ENCODE measurements around the gene CDAN1. TPM values are rescaled to one million over a fixed set of nuclear protein-coding genes. Genes with fewer than 3 reads are reported as not detected.

Gene CDAN1
- total RNA-seq, 1 experiment from 2014 or later = 16.4 TPM

DNA sequence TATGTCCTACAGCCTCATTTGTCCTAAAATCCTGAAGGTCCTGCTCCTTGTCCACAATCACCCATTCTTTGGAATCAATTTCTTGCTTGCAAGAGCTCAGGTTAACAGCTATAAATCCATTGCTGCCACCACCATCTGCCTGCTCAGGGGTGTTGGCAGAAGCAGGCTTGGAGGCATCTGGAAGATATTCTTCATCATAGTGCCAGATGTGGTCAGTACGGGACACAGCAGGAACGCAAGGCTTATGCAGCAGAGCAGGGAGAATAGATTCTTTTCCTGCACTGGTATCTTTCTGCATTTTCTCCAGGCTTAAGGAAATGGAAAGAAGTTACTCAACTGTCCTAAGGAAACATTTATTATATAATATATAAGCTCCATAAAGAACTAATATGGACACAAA lies 38.5 kb upstream of the CDAN1 start:
- Mint-ChIP-seq H3K4me3 (no peak overlapping the region), H3K9me3 (no peaks in the 10 kb centered on the region), H3K36me3 (no peaks in the 10 kb centered on the region; the same call in 1 of the 2 replicates), H3K27ac (no peak overlapping the region), H3K27me3 (ENCODE audit: low read depth) (no peaks in the 10 kb centered on the region), H3K4me1 (0 out of 2 replicates have a peak, but pooled peaks cover 3% of the 10 kb centered on the region)
- ChIA-PET POLR2A (no interaction called here), CTCF (interaction anchor here (1.4 to 1.9 kb wide), 2 partner anchors 26 to 151 kb away, joined by 3 to 6 read pairs; no protein-coding TSS in a partner anchor)
- ATAC-seq (no peak), DNase-seq (ENCODE audit: low spot score) (no peak)
- no peak for TF ChIP-seq ZNF317 (CRISPR knock-in tag; IDR thresholded peaks at IDR 0.05; ENCODE audit: borderline replicate concordance, low read depth)

DNA sequence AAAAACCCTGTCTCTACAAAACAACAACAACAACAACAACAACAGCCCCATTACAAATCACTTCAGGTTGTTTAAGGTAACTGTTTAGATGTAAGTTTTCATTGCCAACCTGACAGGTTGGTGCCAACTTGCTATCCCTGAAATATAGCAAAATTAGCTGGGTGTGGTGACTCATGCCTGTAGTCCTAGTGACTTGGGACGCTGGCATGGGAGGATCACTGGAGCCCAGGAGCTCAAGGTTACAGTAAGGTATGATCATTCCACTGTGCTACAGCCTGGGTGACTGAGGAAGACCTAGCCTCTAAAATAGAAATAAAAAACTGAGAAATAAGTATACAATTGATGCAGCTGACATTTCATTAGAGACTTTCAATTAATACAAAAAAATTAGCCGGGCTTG lies 36.0 kb upstream of the CDAN1 start:
- ATAC-seq = no peak
- no peak for DNase-seq (ENCODE audit: low spot score)
- TF ChIP-seq, protein P1, sequence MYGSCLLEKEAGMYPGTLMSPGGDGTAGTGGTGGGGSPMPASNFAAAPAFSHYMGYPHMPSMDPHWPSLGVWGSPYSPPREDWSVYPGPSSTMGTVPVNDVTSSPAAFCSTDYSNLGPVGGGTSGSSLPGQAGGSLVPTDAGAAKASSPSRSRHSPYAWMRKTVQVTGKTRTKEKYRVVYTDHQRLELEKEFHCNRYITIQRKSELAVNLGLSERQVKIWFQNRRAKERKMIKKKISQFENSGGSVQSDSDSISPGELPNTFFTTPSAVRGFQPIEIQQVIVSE (CRISPR knock-in tag; IDR thresholded peaks at IDR 0.05; ENCODE audit: borderline replicate concordance) = no peak
- TF ChIP-seq, protein P2, sequence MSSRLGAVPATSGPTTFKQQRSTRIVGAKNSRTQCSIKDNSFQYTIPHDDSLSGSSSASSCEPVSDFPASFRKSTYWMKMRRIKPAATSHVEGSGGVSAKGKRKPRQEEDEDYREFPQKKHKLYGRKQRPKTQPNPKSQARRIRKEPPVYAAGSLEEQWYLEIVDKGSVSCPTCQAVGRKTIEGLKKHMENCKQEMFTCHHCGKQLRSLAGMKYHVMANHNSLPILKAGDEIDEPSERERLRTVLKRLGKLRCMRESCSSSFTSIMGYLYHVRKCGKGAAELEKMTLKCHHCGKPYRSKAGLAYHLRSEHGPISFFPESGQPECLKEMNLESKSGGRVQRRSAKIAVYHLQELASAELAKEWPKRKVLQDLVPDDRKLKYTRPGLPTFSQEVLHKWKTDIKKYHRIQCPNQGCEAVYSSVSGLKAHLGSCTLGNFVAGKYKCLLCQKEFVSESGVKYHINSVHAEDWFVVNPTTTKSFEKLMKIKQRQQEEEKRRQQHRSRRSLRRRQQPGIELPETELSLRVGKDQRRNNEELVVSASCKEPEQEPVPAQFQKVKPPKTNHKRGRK (CRISPR knock-in tag; IDR thresholded peaks at IDR 0.05; ENCODE audit: borderline replicate concordance) = no peak
- TF ChIP-seq, protein P3, sequence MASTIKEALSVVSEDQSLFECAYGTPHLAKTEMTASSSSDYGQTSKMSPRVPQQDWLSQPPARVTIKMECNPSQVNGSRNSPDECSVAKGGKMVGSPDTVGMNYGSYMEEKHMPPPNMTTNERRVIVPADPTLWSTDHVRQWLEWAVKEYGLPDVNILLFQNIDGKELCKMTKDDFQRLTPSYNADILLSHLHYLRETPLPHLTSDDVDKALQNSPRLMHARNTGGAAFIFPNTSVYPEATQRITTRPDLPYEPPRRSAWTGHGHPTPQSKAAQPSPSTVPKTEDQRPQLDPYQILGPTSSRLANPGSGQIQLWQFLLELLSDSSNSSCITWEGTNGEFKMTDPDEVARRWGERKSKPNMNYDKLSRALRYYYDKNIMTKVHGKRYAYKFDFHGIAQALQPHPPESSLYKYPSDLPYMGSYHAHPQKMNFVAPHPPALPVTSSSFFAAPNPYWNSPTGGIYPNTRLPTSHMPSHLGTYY (CRISPR knock-in tag; IDR thresholded peaks at IDR 0.05) = no peak
- TF ChIP-seq, protein P4, sequence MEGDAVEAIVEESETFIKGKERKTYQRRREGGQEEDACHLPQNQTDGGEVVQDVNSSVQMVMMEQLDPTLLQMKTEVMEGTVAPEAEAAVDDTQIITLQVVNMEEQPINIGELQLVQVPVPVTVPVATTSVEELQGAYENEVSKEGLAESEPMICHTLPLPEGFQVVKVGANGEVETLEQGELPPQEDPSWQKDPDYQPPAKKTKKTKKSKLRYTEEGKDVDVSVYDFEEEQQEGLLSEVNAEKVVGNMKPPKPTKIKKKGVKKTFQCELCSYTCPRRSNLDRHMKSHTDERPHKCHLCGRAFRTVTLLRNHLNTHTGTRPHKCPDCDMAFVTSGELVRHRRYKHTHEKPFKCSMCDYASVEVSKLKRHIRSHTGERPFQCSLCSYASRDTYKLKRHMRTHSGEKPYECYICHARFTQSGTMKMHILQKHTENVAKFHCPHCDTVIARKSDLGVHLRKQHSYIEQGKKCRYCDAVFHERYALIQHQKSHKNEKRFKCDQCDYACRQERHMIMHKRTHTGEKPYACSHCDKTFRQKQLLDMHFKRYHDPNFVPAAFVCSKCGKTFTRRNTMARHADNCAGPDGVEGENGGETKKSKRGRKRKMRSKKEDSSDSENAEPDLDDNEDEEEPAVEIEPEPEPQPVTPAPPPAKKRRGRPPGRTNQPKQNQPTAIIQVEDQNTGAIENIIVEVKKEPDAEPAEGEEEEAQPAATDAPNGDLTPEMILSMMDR (IDR thresholded peaks at IDR 0.05) = no peak
- TF ChIP-seq, protein P5, sequence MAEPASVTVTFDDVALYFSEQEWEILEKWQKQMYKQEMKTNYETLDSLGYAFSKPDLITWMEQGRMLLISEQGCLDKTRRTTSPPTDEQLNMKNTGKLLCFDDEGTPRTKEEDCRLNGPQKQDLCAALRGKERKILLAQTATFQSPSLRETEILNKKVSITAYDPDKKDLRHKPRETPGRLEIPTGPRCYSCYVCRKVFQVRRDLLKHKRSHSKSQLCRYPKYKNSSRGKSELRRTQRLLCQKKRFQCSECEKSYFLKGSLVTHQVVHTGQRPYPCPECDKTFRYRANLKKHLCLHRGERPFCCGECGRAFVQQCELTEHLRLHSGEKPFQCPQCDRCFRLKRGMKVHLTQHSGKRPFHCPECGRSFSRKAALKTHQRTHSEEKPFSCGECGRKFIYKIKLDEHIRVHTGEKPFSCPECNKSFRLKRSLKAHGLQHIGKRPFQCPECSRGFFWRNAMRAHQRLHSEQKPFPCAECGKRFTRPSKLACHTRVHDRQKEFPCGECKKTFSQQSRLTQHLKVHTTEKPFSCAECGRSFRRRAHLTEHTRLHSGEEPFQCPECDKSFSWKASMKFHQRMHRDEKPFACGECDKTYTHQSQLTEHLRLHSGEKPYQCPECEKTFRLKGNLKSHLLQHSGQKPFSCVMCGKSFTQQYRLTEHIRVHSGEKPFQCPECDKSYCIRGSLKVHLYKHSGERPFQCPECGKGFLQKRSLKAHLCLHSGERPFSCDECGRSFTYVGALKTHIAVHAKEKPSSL (CRISPR knock-in tag; conservative IDR thresholded peaks at IDR 0.05) = no peak
- TF ChIP-seq, protein P6, sequence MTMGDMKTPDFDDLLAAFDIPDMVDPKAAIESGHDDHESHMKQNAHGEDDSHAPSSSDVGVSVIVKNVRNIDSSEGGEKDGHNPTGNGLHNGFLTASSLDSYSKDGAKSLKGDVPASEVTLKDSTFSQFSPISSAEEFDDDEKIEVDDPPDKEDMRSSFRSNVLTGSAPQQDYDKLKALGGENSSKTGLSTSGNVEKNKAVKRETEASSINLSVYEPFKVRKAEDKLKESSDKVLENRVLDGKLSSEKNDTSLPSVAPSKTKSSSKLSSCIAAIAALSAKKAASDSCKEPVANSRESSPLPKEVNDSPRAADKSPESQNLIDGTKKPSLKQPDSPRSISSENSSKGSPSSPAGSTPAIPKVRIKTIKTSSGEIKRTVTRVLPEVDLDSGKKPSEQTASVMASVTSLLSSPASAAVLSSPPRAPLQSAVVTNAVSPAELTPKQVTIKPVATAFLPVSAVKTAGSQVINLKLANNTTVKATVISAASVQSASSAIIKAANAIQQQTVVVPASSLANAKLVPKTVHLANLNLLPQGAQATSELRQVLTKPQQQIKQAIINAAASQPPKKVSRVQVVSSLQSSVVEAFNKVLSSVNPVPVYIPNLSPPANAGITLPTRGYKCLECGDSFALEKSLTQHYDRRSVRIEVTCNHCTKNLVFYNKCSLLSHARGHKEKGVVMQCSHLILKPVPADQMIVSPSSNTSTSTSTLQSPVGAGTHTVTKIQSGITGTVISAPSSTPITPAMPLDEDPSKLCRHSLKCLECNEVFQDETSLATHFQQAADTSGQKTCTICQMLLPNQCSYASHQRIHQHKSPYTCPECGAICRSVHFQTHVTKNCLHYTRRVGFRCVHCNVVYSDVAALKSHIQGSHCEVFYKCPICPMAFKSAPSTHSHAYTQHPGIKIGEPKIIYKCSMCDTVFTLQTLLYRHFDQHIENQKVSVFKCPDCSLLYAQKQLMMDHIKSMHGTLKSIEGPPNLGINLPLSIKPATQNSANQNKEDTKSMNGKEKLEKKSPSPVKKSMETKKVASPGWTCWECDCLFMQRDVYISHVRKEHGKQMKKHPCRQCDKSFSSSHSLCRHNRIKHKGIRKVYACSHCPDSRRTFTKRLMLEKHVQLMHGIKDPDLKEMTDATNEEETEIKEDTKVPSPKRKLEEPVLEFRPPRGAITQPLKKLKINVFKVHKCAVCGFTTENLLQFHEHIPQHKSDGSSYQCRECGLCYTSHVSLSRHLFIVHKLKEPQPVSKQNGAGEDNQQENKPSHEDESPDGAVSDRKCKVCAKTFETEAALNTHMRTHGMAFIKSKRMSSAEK (CRISPR knock-in tag; IDR thresholded peaks at IDR 0.05; ENCODE audit: borderline replicate concordance) = no peak
- TF ChIP-seq FOXJ3 (CRISPR knock-in tag; IDR thresholded peaks at IDR 0.05; ENCODE audit: borderline replicate concordance) (no peak), RORB (CRISPR knock-in tag; IDR thresholded peaks at IDR 0.05) (no peak), MYBL2 (CRISPR knock-in tag; IDR thresholded peaks at IDR 0.05) (no peak), ATF1 (CRISPR knock-in tag; IDR thresholded peaks at IDR 0.05) (no peak), TEAD1 (CRISPR knock-in tag; IDR thresholded peaks at IDR 0.05) (no peak), HMGA2 (CRISPR knock-in tag; IDR thresholded peaks at IDR 0.05) (no peak), TEAD4 (CRISPR knock-in tag; IDR thresholded peaks at IDR 0.05) (no peak), FOXP1 (CRISPR knock-in tag; IDR thresholded peaks at IDR 0.05; ENCODE audit: borderline replicate concordance) (no peak), ZNF671 (CRISPR knock-in tag; IDR thresholded peaks at IDR 0.05) (no peak), JAZF1 (CRISPR knock-in tag; IDR thresholded peaks at IDR 0.05) (no peak), ESRRA (CRISPR knock-in tag; IDR thresholded peaks at IDR 0.05; ENCODE audit: borderline replicate concordance) (no peak), ZNF416 (CRISPR knock-in tag; IDR thresholded peaks at IDR 0.05) (no peak), NFE2L1 (CRISPR knock-in tag; IDR thresholded peaks at IDR 0.05) (no peak)
- TF ChIP-seq, protein P7, sequence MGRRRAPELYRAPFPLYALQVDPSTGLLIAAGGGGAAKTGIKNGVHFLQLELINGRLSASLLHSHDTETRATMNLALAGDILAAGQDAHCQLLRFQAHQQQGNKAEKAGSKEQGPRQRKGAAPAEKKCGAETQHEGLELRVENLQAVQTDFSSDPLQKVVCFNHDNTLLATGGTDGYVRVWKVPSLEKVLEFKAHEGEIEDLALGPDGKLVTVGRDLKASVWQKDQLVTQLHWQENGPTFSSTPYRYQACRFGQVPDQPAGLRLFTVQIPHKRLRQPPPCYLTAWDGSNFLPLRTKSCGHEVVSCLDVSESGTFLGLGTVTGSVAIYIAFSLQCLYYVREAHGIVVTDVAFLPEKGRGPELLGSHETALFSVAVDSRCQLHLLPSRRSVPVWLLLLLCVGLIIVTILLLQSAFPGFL (CRISPR knock-in tag; IDR thresholded peaks at IDR 0.05; ENCODE audit: borderline replicate concordance) = no peak
- H3K27me3 Mint-ChIP-seq (ENCODE audit: low read depth) = no peaks in the 10 kb centered on the region
- H3K4me1 Mint-ChIP-seq = 0 out of 2 replicates have a peak, but pooled peaks cover 3% of the 10 kb centered on the region
- H3K4me3 Mint-ChIP-seq = no peak overlapping the region
- 0 out of 2 replicates have a peak, but pooled peaks cover 3% of the 10 kb centered on the region for H3K9me3 Mint-ChIP-seq
- ChIA-PET CTCF (no interaction called here), POLR2A (no interaction called here)
- no peak overlapping the region for H3K27ac Mint-ChIP-seq
- H3K36me3 Mint-ChIP-seq = no peaks in the 10 kb centered on the region; the same call in 1 of the 2 replicates
